Stimulated activated CD8-positive, alpha-beta memory T cell treated with anti-CD3 and anti-CD28 coated beads, Interleukin-12 subunit alpha, Interleukin-12 subunit beta, amount 100 ng/mL, for 1 hour (primary cell): ENCODE data around the gene YWHAE.
"Not testable (repeated sequence)": the region's sequence is repeated elsewhere in the genome, so short reads cannot be mapped to it uniquely, and the experiment has no call there.

Experiments used
- DNase-seq: peaks from one replicate; pipeline ENCODE4 v3.0.0-alpha.2; 2020; ENCODE audit warnings: low read depth

YWHAE gene

GRCh38 chr17:1373707-1374237 lies 26.2 kb downstream of the YWHAE start:
- DNase-seq = no peak

GRCh38 chr17:1372618-1373017 lies 27.4 kb downstream of the YWHAE start:
- DNase-seq = no peak

DNA sequence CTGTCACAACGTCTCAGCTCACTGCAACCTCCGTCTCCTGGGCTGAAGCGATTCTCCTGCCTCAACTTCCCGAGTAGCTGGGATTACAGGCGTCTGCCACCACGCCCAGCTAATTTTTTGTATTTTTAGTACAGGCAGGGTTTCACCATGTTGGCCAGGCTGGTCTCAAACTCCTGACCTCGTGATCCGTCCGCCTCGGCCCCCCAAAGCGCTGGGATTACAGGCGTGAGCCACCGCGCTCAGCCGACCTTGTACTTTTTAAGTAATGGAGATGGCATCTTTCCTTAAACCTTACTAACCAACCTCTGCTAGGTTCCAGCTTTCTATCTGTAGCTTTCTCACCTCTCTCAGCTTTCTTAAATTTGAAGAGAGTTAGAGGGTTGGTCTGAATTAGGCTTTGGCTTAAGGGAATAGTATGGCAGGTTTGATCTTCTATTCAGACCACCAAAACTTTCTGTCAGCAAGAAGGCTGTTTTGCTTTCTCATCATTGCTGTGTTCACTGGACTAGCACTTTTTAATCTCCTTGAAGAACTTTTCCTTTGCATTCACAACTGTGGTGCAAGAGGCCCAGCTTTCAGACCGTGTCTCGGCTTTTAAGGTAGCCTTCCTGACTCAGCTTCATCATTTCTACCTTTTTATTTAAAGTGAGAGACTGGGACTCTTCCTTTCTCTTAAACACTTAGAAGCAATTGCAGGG lies 28.0 kb downstream of the YWHAE start:
- DNase-seq = no peak

DNA sequence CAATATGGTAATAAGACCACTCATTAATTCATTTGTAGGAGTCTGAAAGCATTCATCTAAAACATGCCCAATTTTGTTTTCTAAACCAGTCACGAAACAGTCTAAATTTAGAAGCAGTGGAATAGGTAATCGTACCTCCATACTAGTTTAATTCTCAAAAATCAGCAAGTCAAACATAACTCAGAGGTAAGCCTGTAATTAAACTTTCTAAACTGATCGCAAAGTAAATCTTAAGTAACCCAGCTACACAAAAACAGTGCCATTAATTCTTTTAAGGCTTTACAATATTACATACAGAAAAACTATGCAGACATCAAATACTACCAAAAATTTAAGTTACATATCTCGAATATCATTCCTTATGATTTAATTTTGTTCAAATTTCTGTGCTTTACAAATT lies 31.4 kb downstream of the YWHAE start:
- no peak for DNase-seq

- no peak for DNase-seq
Measured at GRCh38 chr17:1367351-1367745, 32.7 kb downstream of the YWHAE start.

GRCh38 chr17:1366234-1366633 lies 33.8 kb downstream of the YWHAE start:
- DNase-seq = no peak

GRCh38 chr17:1365445-1366039 lies 34.5 kb downstream of the YWHAE start:
- DNase-seq = peak; percentile 35

DNA sequence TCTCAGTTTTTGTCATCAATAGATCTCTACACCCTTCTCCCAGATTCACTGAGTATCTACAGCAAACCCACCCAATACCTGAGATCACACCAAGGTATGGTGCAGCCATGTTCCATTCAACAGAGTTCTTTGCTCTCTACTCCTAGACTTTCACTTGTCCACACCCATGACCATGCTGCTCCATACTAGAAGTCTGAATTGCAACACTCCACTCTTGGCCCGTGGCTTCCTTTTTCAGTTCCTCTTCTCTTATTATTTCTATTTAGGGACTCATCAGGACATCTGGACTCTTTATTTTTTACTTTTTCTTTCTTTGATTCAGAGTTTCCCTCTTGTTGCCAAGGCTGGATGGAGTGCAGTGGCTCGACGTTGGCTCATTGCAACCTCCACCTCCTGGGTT lies 37.1 kb downstream of the YWHAE start:
- no peak for DNase-seq

- no peak for DNase-seq
Measured at GRCh38 chr17:1362065-1362848, 37.8 kb downstream of the YWHAE start.

DNA sequence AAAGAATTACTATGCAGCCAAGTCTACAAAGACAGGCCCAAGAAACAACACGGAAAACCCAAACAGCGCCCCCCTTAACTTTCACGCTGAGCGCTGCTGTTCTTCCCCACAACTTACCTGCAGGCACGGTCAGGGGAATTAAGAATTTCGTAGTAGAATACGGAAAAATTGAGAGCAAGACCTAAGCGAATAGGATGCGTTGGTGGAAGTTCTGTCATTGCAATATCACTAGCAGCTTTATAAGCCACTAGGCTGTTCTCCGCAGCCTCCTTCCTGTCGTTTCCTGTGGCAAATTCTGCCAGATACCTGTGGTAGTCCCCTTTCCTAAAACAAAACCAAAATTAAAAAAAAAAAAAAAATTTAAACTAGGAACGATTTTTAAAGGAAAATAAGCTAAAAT lies 39.0 kb downstream of the YWHAE start:
- no peak for DNase-seq

- DNase-seq = not testable (repeated sequence)
Measured at GRCh38 chr17:1360315-1360714, 39.7 kb downstream of the YWHAE start.

DNA sequence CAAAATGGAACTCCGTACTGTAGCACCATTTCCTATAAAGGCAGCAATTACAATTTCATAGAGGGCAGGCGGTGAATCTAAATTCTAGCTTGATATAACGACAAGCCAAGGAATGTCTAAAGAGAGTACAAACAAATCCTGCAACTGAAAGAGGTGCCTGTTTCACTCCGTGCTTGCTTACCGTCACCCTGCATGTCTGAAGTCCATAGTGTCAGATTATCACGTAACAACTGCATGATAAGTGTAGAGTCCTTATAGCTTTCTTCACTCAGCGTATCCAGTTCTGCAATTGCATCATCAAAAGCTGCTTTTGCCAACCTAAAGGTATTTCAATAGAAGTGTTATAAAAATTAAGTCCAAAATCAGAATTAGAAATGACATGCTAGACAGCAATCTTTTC lies 46.0 kb downstream of the YWHAE start:
- DNase-seq = no peak

- not testable (repeated sequence) for DNase-seq
Measured at GRCh38 chr17:1352530-1352929, 47.5 kb downstream of the YWHAE start.

GRCh38 chr17:1351971-1352370 lies 48.1 kb downstream of the YWHAE start:
- no peak for DNase-seq

GRCh38 chr17:1351275-1351674 lies 48.7 kb downstream of the YWHAE start:
- DNase-seq = no peak

- no peak for DNase-seq
Measured at GRCh38 chr17:1347589-1348323, 52.3 kb downstream of the YWHAE start.

- DNase-seq = no peak
Measured at GRCh38 chr17:1344521-1344920, 55.5 kb downstream of the YWHAE start.

DNA sequence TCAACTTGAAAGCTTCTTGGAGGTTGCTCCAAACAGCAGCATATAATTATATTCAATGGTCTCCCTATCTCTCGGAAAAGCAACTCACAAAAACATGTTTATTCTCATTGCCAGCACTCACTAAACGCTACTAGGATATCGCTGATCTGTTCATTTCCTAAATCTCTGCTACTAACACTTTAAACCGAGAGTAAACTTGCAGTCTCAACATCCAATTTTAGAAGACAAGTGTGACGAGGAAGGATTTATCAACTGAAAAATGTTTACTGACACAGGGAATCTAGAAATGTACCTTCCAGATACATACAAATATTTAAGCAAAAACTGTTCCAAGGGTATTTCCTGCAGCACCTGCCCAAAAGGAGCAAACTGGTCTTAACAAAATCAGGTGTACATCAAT lies 56.5 kb downstream of the YWHAE start:
- no peak for DNase-seq

DNA sequence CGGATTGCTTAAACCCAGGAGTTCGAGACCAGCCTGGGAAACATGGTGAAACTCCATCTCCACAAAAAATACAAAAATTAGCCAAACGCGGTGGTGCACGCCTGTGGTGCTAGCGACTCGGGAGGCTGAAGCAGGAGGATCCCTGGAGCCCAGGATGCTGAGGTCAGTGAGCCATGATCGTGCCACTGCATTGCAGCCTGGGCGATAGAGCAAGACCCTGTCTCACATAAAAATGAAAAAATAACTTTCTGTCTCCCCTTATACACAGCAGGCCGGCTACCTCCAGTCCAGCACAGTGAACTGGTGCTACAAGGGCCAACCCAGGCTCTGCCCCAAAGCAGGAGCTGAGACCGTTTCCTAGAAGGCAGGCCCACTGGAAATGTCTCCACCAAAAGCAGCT lies 59.7 kb downstream of the YWHAE start:
- no peak for DNase-seq

- DNase-seq = no peak
Measured at GRCh38 chr17:1331708-1332107, 68.3 kb downstream of the YWHAE start.

DNA sequence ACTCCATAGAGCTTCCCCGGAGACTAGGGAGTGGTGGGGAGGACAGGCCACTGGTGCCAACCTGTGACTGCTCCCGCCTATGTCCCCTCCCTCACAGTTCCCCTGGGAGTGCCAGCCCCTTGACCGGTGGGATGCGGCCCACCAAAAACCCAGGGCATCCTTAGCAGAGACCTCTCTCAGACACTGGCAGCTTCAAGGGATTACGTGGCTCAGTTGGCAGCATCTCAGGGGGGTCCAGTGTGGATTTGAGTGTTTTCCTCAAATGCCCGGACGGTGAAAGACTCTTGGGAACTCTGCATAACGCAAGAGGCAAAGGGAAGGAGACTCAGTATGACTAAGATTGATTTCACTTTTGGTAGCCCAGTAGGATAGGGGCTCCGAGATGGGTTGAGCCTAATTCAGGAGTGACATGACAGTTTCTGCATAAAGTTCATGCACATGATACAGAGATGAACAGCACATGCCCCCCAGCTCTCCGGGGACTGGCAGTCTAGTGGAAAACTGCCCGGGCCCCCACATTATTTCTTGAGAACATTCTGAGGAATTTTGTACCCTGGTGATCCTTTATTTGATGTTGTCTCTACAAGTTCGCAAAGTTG lies 70.2 kb downstream of the YWHAE start:
- no peak for DNase-seq

DNA sequence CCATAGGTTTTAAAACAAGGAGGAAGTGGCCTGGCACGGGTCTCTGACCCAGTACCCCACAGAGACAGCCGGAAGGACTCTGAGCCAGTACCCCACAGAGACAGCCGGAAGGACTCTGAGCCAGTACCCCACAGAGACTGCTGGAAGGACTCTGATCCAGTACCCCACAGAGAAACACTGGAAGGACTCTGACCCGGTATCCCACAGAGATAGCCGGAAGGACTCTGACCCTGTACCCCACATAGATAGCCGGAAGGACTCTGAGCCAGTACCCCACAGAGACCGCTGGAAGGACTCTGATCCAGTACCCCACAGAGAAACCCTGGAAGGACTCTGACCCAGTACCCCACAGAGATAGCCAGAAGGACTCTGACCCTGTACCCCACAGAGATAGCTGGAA lies 71.6 kb downstream of the YWHAE start:
- no peak for DNase-seq
